NCI-H510A treated with DMSO at 0.1 percent for 48 hours (cell line): ENCODE results near the gene SDHD.
"Not testable (repeated sequence)": the region's sequence is repeated elsewhere in the genome, so short reads cannot be mapped to it uniquely, and the experiment has no call there.

Source experiments
- DNase-seq: peaks from one replicate; lab custom pipeline; 2025; lab: John Stamatoyannopoulos, UW

Gene SDHD

GRCh38 chr11:112086422-112087191, at the start of gene SDHD, which contains the start of gene TIMM8B:
Gene SDHD, plus strand, starts transcription at chr11:112086873. Its CDS starts 35 bp downstream, at chr11:112086908.
Gene TIMM8B, minus strand, starts transcription at chr11:112086756. Its CDS starts 33 bp downstream, at chr11:112086723.
- peak; percentile 97 for DNase-seq

- DNase-seq, result no peak
Measured at GRCh38 chr11:112037527-112037926, 49.1 kb upstream of the SDHD start.

GRCh38 chr11:112042161-112042960, 44.3 kb upstream of the SDHD start:
- no peak for DNase-seq

- DNase-seq, result no peak
Measured at GRCh38 chr11:112042961-112043304, 43.7 kb upstream of the SDHD start.

GRCh38 chr11:112044961-112045360, 41.7 kb upstream of the SDHD start:
- DNase-seq, result no peak

GRCh38 chr11:112046647-112047046, 40.0 kb upstream of the SDHD start:
- not testable (repeated sequence) for DNase-seq

GRCh38 chr11:112048256-112048655, 38.4 kb upstream of the SDHD start:
- DNase-seq, result not testable (repeated sequence)

GRCh38 chr11:112049777-112050176, 36.9 kb upstream of the SDHD start:
- DNase-seq, result no peak

GRCh38 chr11:112050721-112051120, 36.0 kb upstream of the SDHD start:
- no peak for DNase-seq

GRCh38 chr11:112051768-112052167, 34.9 kb upstream of the SDHD start:
- DNase-seq, result no peak

GRCh38 chr11:112057170-112057569, 29.5 kb upstream of the SDHD start:
- no peak for DNase-seq

GRCh38 chr11:112058103-112058502, 28.6 kb upstream of the SDHD start:
- DNase-seq, result no peak

- no peak for DNase-seq
Measured at GRCh38 chr11:112062923-112063322, 23.8 kb upstream of the SDHD start.

GRCh38 chr11:112073941-112074811, 12.5 kb upstream of the SDHD start, which contains the start of the genes NKAPD1 and PIH1D2:
Gene NKAPD1, plus strand, starts transcription at chr11:112074299. Its CDS starts 1,276 bp downstream, at chr11:112075575.
Gene PIH1D2, minus strand, starts transcription at chr11:112074017. Its CDS starts 843 bp downstream, at chr11:112073174.
- peak; percentile 81 for DNase-seq

- no peak for DNase-seq
Measured at GRCh38 chr11:112082729-112083128, 3.9 kb upstream of the SDHD start.

- no peak for DNase-seq
Measured at GRCh38 chr11:112085822-112086421, 751 bp upstream of the SDHD start.

- no peak for DNase-seq
Measured at GRCh38 chr11:112087212-112087611, 539 bp downstream of the SDHD start.

- not testable (repeated sequence) for DNase-seq
Measured at GRCh38 chr11:112095302-112095701, 8.6 kb downstream of the SDHD start.

- DNase-seq, result no peak
Measured at GRCh38 chr11:112096194-112096593, 9.5 kb downstream of the SDHD start.

- DNase-seq, result no peak
Measured at GRCh38 chr11:112097734-112098528, 11.3 kb downstream of the SDHD start.

- no peak for DNase-seq
Measured at GRCh38 chr11:112100462-112100861, 13.8 kb downstream of the SDHD start.
